ENCODE results near the gene TM9SF3.

The TM9SF3 gene

GRCh38 chr10:96586419-96587263, at the start of gene TM9SF3:
Gene TM9SF3, minus strand, starts transcription at chr10:96587012. Its CDS starts 177 bp downstream, at chr10:96586835.
- no peak for FAIRE-seq

GRCh38 chr10:96636551-96636950, 49.7 kb upstream of the TM9SF3 start:
- FAIRE-seq = no peak

- FAIRE-seq = no peak
Measured at GRCh38 chr10:96632974-96633710, 46.3 kb upstream of the TM9SF3 start.

- FAIRE-seq = no peak
Measured at GRCh38 chr10:96627292-96627691, 40.5 kb upstream of the TM9SF3 start.

- no peak for FAIRE-seq
Measured at GRCh38 chr10:96626795-96627194, 40.0 kb upstream of the TM9SF3 start.

GRCh38 chr10:96625173-96625572, 38.4 kb upstream of the TM9SF3 start:
- no peak for FAIRE-seq

- no peak for FAIRE-seq
Measured at GRCh38 chr10:96622013-96622787, 35.4 kb upstream of the TM9SF3 start.

- FAIRE-seq = no peak
Measured at GRCh38 chr10:96619796-96620773, 33.3 kb upstream of the TM9SF3 start.

- no peak for FAIRE-seq
Measured at GRCh38 chr10:96619120-96619519, 32.3 kb upstream of the TM9SF3 start.

GRCh38 chr10:96618653-96619052, 31.8 kb upstream of the TM9SF3 start:
- no peak for FAIRE-seq

- no peak for FAIRE-seq
Measured at GRCh38 chr10:96616961-96617360, 30.1 kb upstream of the TM9SF3 start.

- FAIRE-seq = no peak
Measured at GRCh38 chr10:96614515-96614914, 27.7 kb upstream of the TM9SF3 start.

GRCh38 chr10:96613576-96613975, 26.8 kb upstream of the TM9SF3 start:
- no peak for FAIRE-seq

GRCh38 chr10:96612055-96612830, 25.4 kb upstream of the TM9SF3 start:
- FAIRE-seq = no peak

- no peak for FAIRE-seq
Measured at GRCh38 chr10:96610817-96611216, 24.0 kb upstream of the TM9SF3 start.

GRCh38 chr10:96609510-96609909, 22.7 kb upstream of the TM9SF3 start:
- no peak for FAIRE-seq

GRCh38 chr10:96608805-96609204, 22.0 kb upstream of the TM9SF3 start:
- no peak for FAIRE-seq

GRCh38 chr10:96608262-96608661, 21.4 kb upstream of the TM9SF3 start:
- no peak for FAIRE-seq

GRCh38 chr10:96606946-96607345, 20.1 kb upstream of the TM9SF3 start:
- FAIRE-seq = no peak

- no peak for FAIRE-seq
Measured at GRCh38 chr10:96606216-96606615, 19.4 kb upstream of the TM9SF3 start.

GRCh38 chr10:96600337-96600736, 13.5 kb upstream of the TM9SF3 start:
- FAIRE-seq = no peak

All from G401.6 (cell line).